Neuronal stem cell (in vitro differentiated cells): ENCODE data around the gene SLC19A2.
A peak's percentile ranks its signal among the peaks of the same experiment; 100 is the strongest.

Source experiments
- DNase-seq: peaks from one replicate; pipeline ENCODE4 v3.0.0-alpha.2; 2013; ENCODE audit warnings: low spot score
- H2AFZ ChIP-seq: one replicate; pipeline ENCODE4 v1.6.1; 2013; ENCODE audit warnings: mild to moderate bottlenecking, low read length, inconsistent platforms
- H2AK5ac ChIP-seq: 2 replicates; pipeline ENCODE4 v1.6.1; 2013; ENCODE audit warnings: low read depth, mild to moderate bottlenecking, inconsistent platforms, low read length, moderate library complexity, mixed read lengths
- H2BK120ac ChIP-seq: 2 replicates; pipeline ENCODE4 v1.6.1; 2013; ENCODE audit warnings: low read depth, mild to moderate bottlenecking, inconsistent platforms, low read length, moderate library complexity, mixed read lengths
- H2BK12ac ChIP-seq: one replicate; pipeline ENCODE4 v1.6.1; 2013; ENCODE audit warnings: low read length, inconsistent platforms
- H2BK15ac ChIP-seq: 2 replicates; pipeline ENCODE4 v1.6.1; 2013; ENCODE audit warnings: mild to moderate bottlenecking, low read length, inconsistent platforms, mixed read lengths
- H2BK5ac ChIP-seq: one replicate; pipeline ENCODE4 v1.6.1; 2013; ENCODE audit warnings: inconsistent platforms, mild to moderate bottlenecking, low read length, moderate library complexity
- H3K14ac ChIP-seq: one replicate; pipeline ENCODE4 v1.6.1; 2013; ENCODE audit warnings: low read length, inconsistent platforms
- H3K18ac ChIP-seq: 2 replicates; pipeline ENCODE4 v1.6.1; 2013; ENCODE audit warnings: low read length, inconsistent platforms
- H3K23ac ChIP-seq: 2 replicates; pipeline ENCODE4 v1.6.1; 2013; ENCODE audit warnings: low read depth, mild to moderate bottlenecking, mixed read lengths, low read length, inconsistent platforms; ENCODE audit not compliant: poor library complexity
- H3K27ac ChIP-seq: replicated peaks from 3 replicates; pipeline ENCODE4 v1.5.1; 2013; ENCODE audit warnings: low read length, inconsistent platforms
- H3K27me3 ChIP-seq, 3 experiments: 2 replicates each; pipeline ENCODE4 v1.6.1; 2013; ENCODE audit warnings: low read length in 3 of 3, mild to moderate bottlenecking in 2 of 3, inconsistent platforms in 1 of 3, low read depth in 1 of 3, mixed read lengths in 1 of 3, moderate library complexity in 1 of 3; ENCODE audit not compliant: control insufficient read depth in 3 of 3, insufficient read depth in 3 of 3
- H3K36me3 ChIP-seq, 2 donors: replicated peaks in 1 of 2; 2 replicates each; pipeline ENCODE4 v1.6.1; 2013; ENCODE audit warnings: low read length in 2 of 2; ENCODE audit not compliant: control insufficient read depth in 2 of 2, insufficient read depth in 2 of 2
- H3K4ac ChIP-seq: 2 replicates; pipeline ENCODE4 v1.6.1; 2013; ENCODE audit warnings: inconsistent platforms, mild to moderate bottlenecking, low read length, moderate library complexity
- H3K4me1 ChIP-seq, 2 donors: 1 replicate in 1 of 2; 2 replicates in 1 of 2; pipeline ENCODE4 v1.6.1; 2013; ENCODE audit warnings: low read length in 2 of 2, low read depth in 1 of 2; ENCODE audit not compliant: control insufficient read depth in 2 of 2, insufficient read depth in 1 of 2
- H3K4me2 ChIP-seq: one replicate; pipeline ENCODE4 v1.6.1; 2013; ENCODE audit warnings: mild to moderate bottlenecking, low read length, inconsistent platforms; ENCODE audit not compliant: insufficient read depth, poor library complexity, severe bottlenecking
- H3K4me3 ChIP-seq, 2 donors: 2 replicates each; pipeline ENCODE4 v1.5.1; 2013; ENCODE audit warnings: low read length in 2 of 2, mild to moderate bottlenecking in 2 of 2, inconsistent platforms in 1 of 2, moderate library complexity in 1 of 2
- H3K79me1 ChIP-seq: one replicate; pipeline ENCODE4 v1.6.1; 2013; ENCODE audit warnings: low read depth, mild to moderate bottlenecking, inconsistent platforms, low read length, moderate library complexity
- H3K9ac ChIP-seq: one replicate; pipeline ENCODE4 v1.6.1; 2013; ENCODE audit warnings: mild to moderate bottlenecking, low read depth, low read length, inconsistent platforms; ENCODE audit not compliant: poor library complexity
- H3K9me3 ChIP-seq, 2 donors: replicated peaks in 1 of 2; 2 replicates each; pipeline versions ENCODE3 to v1.6.1; 2013; ENCODE audit warnings: low read length in 2 of 2, mild to moderate bottlenecking in 2 of 2, inconsistent platforms in 1 of 2, low read depth in 1 of 2, mixed read lengths in 1 of 2, moderate library complexity in 1 of 2; ENCODE audit not compliant: control insufficient read depth in 2 of 2, insufficient read depth in 1 of 2
- H4K8ac ChIP-seq: one replicate; pipeline ENCODE4 v1.6.1; 2013; ENCODE audit warnings: low read depth, mild to moderate bottlenecking, inconsistent platforms, low read length, moderate library complexity
- H4K91ac ChIP-seq: one replicate; pipeline ENCODE4 v1.6.1; 2013; ENCODE audit warnings: low read length, low read depth, mild to moderate bottlenecking, inconsistent platforms; ENCODE audit not compliant: poor library complexity
- WGBS, 2 donors: extraction: QIAGEN DNeasy Blood & Tissue Kit; methylation state at CpG; one replicate each; pipeline ENCODE4 v1.1.7; 2013; ENCODE audit warnings: missing lambda C conversion rate in 2 of 2, mixed read lengths in 1 of 2; ENCODE audit not compliant: insufficient read length in 2 of 2, insufficient replicate concordance in 1 of 2; ENCODE audit errors: extremely low coverage in 2 of 2; 5-methylcytosine and 5-hydroxymethylcytosine counted together

Gene SLC19A2

GRCh38 chr1:169486281-169487051, 722 bp upstream of the SLC19A2 start:
- no peak overlapping the region for H3K14ac ChIP-seq
- no peaks in the 10 kb centered on the region for H3K36me3 ChIP-seq
- H4K8ac ChIP-seq, result no peak overlapping the region
- no peaks in the 10 kb centered on the region for H3K27me3 ChIP-seq
- H4K91ac ChIP-seq, result no peak overlapping the region
- H3K4me2 ChIP-seq, result peak overlapping the region; percentile 77
- DNase-seq, result no peak
- no peak overlapping the region for H2BK120ac ChIP-seq
- H3K9ac ChIP-seq, result peak overlapping the region; percentile 14
- H3K79me1 ChIP-seq, result no peaks in the 10 kb centered on the region
- no peak overlapping the region for H3K4ac ChIP-seq
- no peaks in the 10 kb centered on the region for H3K9me3 ChIP-seq
- WGBS, 2 donors, result no CpG with 5 or more reads among the region's 14 CpGs
- no peak overlapping the region for H2BK5ac ChIP-seq
- no peak overlapping the region for H2BK12ac ChIP-seq
- H3K23ac ChIP-seq, result peak overlapping the region; percentile 92
- no peak overlapping the region for H2AK5ac ChIP-seq
- peak overlapping the region; percentile 98 for H2AFZ ChIP-seq
- peak overlapping the region; percentile 72 for H3K27ac ChIP-seq
- peak overlapping the region; percentile 75 to 89 for H3K4me3 ChIP-seq
- peaks cover 7 to 12% of the 10 kb centered on the region in 2 donors for H3K4me1 ChIP-seq
- no peak overlapping the region for H2BK15ac ChIP-seq
- H3K18ac ChIP-seq, result peak overlapping the region; percentile 5

- H3K23ac ChIP-seq, result peak overlapping the region; percentile 92
- no CpG with 5 or more reads among the region's 15 CpGs for WGBS, 2 donors
- H2AK5ac ChIP-seq, result peak overlapping the region; percentile 65
- peak overlapping the region; percentile 86 for H3K27ac ChIP-seq
- no peaks in the 10 kb centered on the region for H3K36me3 ChIP-seq
- no peaks in the 10 kb centered on the region for H3K79me1 ChIP-seq
- no peak overlapping the region for H3K14ac ChIP-seq
- no peak overlapping the region for H4K91ac ChIP-seq
- H2BK15ac ChIP-seq, result no peak overlapping the region
- peaks cover 7 to 12% of the 10 kb centered on the region in 2 donors for H3K4me1 ChIP-seq
- H2BK120ac ChIP-seq, result no peak overlapping the region
- H2BK12ac ChIP-seq, result no peak overlapping the region
- peak overlapping the region; percentile 58 for H2BK5ac ChIP-seq
- H3K18ac ChIP-seq, result peak overlapping the region; percentile 96
- H3K4me3 ChIP-seq, result peak overlapping the region; percentile 89 to 94
- H3K4ac ChIP-seq, result no peak overlapping the region
- no peaks in the 10 kb centered on the region for H3K27me3 ChIP-seq
- H4K8ac ChIP-seq, result no peak overlapping the region
- H3K4me2 ChIP-seq, result peak overlapping the region; percentile 68
- H3K9ac ChIP-seq, result peak overlapping the region; percentile 99
- H2AFZ ChIP-seq, result peak overlapping the region; percentile 98
- DNase-seq, result peak; percentile 30
- H3K9me3 ChIP-seq, result no peaks in the 10 kb centered on the region
These were observed 887 bp downstream of the SLC19A2 start for GRCh38 chr1:169484683-169485430.

- H2AK5ac ChIP-seq, result no peak overlapping the region
- no peak overlapping the region for H2BK15ac ChIP-seq
- H3K36me3 ChIP-seq, result no peaks in the 10 kb centered on the region
- no peak overlapping the region for H3K14ac ChIP-seq
- H2BK12ac ChIP-seq, result no peak overlapping the region
- H2AFZ ChIP-seq, result no peak overlapping the region
- peaks cover 10 to 14% of the 10 kb centered on the region in 2 donors for H3K4me1 ChIP-seq
- H4K8ac ChIP-seq, result no peak overlapping the region
- WGBS, 2 donors, result no CpG with 5 or more reads among the region's 4 CpGs
- H3K4ac ChIP-seq, result no peak overlapping the region
- H3K27me3 ChIP-seq, result no peaks in the 10 kb centered on the region
- H3K18ac ChIP-seq, result no peak overlapping the region
- H3K79me1 ChIP-seq, result no peaks in the 10 kb centered on the region
- H2BK5ac ChIP-seq, result no peak overlapping the region
- no peak overlapping the region for H3K23ac ChIP-seq
- no peak overlapping the region for H4K91ac ChIP-seq
- H2BK120ac ChIP-seq, result no peak overlapping the region
- DNase-seq, result no peak
- H3K9me3 ChIP-seq, result no peaks in the 10 kb centered on the region
- no peak overlapping the region for H3K27ac ChIP-seq
- H3K9ac ChIP-seq, result no peak overlapping the region
- H3K4me3 ChIP-seq, result peak overlapping the region in 1 of 2 donors; percentile 89
- no peak overlapping the region for H3K4me2 ChIP-seq
These were observed 1.6 kb downstream of the SLC19A2 start for GRCh38 chr1:169484101-169484500.

GRCh38 chr1:169483500-169483966, 2.2 kb downstream of the SLC19A2 start:
- Histone ChIP-seq H3K79me1 (no peaks in the 10 kb centered on the region), H2AK5ac (no peak overlapping the region), H2BK15ac (no peak overlapping the region), H3K27ac (no peak overlapping the region), H3K4me2 (no peak overlapping the region), H3K9me3 (no peaks in the 10 kb centered on the region), H4K8ac (no peak overlapping the region), H4K91ac (no peak overlapping the region), H3K9ac (no peak overlapping the region), H2BK120ac (no peak overlapping the region), H3K4ac (no peak overlapping the region), H3K27me3 (no peaks in the 10 kb centered on the region), H3K18ac (no peak overlapping the region), H2AFZ (no peak overlapping the region), H2BK12ac (no peak overlapping the region), H2BK5ac (no peak overlapping the region), H3K23ac (no peak overlapping the region), H3K36me3 (no peaks in the 10 kb centered on the region), H3K4me1 (peaks cover 14% of the 10 kb centered on the region in 2 donors), H3K14ac (no peak overlapping the region), H3K4me3 (peak overlapping the region in 1 of 2 donors; percentile 11)
- WGBS, 2 donors, result no CpG with 5 or more reads among the region's 5 CpGs
- no peak for DNase-seq
